Tibial nerve (tissue), 4 donors: ENCODE data around the gene COL9A3.

Experiments
- EP300 ChIP-seq, 2 donors: sonication (generic); formaldehyde crosslinking; IDR thresholded peaks; one replicate each; pipeline ENCODE4 v1.6.1; 2017; ENCODE audit warnings: antibody characterized with exemption in 2 of 2, mild to moderate bottlenecking in 1 of 2
- POLR2A ChIP-seq, 2 donors: fragments of 450-650 bp; IDR thresholded peaks; one replicate each; pipeline ENCODE4 v1.6.1; 2017; ENCODE audit warnings: antibody characterized with exemption in 2 of 2, mild to moderate bottlenecking in 2 of 2, moderate library complexity in 2 of 2
- TF ChIP-seq, protein P1 (sequence below), 5 experiments: fragments of 200-600 bp in 3 of 5; fragments of 450-650 bp in 2 of 5; sonication (generic) in 3 of 5; IDR thresholded peaks; one replicate each; pipeline ENCODE4 v1.5.1; 2016 to 2019; ENCODE audit warnings: antibody characterized with exemption in 5 of 5, mild to moderate bottlenecking in 3 of 5, moderate library complexity in 2 of 5

- TF ChIP-seq, protein P1, sequence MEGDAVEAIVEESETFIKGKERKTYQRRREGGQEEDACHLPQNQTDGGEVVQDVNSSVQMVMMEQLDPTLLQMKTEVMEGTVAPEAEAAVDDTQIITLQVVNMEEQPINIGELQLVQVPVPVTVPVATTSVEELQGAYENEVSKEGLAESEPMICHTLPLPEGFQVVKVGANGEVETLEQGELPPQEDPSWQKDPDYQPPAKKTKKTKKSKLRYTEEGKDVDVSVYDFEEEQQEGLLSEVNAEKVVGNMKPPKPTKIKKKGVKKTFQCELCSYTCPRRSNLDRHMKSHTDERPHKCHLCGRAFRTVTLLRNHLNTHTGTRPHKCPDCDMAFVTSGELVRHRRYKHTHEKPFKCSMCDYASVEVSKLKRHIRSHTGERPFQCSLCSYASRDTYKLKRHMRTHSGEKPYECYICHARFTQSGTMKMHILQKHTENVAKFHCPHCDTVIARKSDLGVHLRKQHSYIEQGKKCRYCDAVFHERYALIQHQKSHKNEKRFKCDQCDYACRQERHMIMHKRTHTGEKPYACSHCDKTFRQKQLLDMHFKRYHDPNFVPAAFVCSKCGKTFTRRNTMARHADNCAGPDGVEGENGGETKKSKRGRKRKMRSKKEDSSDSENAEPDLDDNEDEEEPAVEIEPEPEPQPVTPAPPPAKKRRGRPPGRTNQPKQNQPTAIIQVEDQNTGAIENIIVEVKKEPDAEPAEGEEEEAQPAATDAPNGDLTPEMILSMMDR (IDR thresholded peaks at IDR 0.05) = no peak
- TF ChIP-seq POLR2A (IDR thresholded peaks at IDR 0.05) (no peak), EP300 (IDR thresholded peaks at IDR 0.05) (no peak)
Observed at GRCh38 chr20:62876501-62876901, 59.7 kb downstream of the COL9A3 start.
